Hepatocyte (in vitro differentiated cells): ENCODE results near the gene IRX4. TPM values are rescaled to one million over a fixed set of nuclear protein-coding genes. Genes with fewer than 3 reads are reported as not detected.

Source experiments
- DNase-seq: peaks from one replicate; pipeline ENCODE4 v3.0.0-alpha.2; 2016; ENCODE audit warnings: low spot score
- H2AFZ ChIP-seq: fragments of 200-600 bp; sonication (generic); 2 replicates; pipeline ENCODE4 v1.6.0; 2016; ENCODE audit warnings: antibody characterized with exemption, mild to moderate bottlenecking
- H3K27ac ChIP-seq: fragments of 200-600 bp; sonication (generic); 2 replicates; pipeline ENCODE4 v1.5.1; 2016; ENCODE audit warnings: mild to moderate bottlenecking
- H3K27me3 ChIP-seq: fragments of 200-600 bp; sonication (generic); 2 replicates; pipeline ENCODE4 v1.6.1; 2016
- H3K36me3 ChIP-seq: fragments of 200-600 bp; sonication (generic); replicated peaks from 2 replicates; pipeline ENCODE4 v1.5.1; 2016; ENCODE audit warnings: low read depth; ENCODE audit not compliant: insufficient read depth
- H3K4me1 ChIP-seq: fragments of 200-600 bp; sonication (generic); 2 replicates; pipeline ENCODE4 v1.5.1; 2016; ENCODE audit warnings: mild to moderate bottlenecking, moderate library complexity; ENCODE audit not compliant: insufficient read depth
- H3K4me2 ChIP-seq: fragments of 200-600 bp; sonication (generic); 2 replicates; pipeline ENCODE4 v1.6.0; 2016
- H3K4me3 ChIP-seq: fragments of 200-600 bp; sonication (generic); 2 replicates; pipeline ENCODE4 v1.5.1; 2016; ENCODE audit warnings: mild to moderate bottlenecking
- H3K79me2 ChIP-seq: fragments of 200-600 bp; sonication (generic); 2 replicates; pipeline ENCODE4 v1.6.0; 2017; ENCODE audit warnings: mild to moderate bottlenecking
- H3K9me2 ChIP-seq: fragments of 200-600 bp; sonication (generic); replicated peaks from 2 replicates; pipeline ENCODE4 v1.6.0; 2017; ENCODE audit warnings: mild to moderate bottlenecking; ENCODE audit not compliant: insufficient read depth
- H3K9me3 ChIP-seq: fragments of 200-600 bp; sonication (generic); 2 replicates; pipeline ENCODE4 v1.5.1; 2016; ENCODE audit warnings: low read depth, mild to moderate bottlenecking
- H4K20me1 ChIP-seq: fragments of 200-600 bp; sonication (generic); 2 replicates; pipeline ENCODE4 v1.6.0; 2016; ENCODE audit warnings: mild to moderate bottlenecking; ENCODE audit not compliant: insufficient read depth, poor library complexity, severe bottlenecking
- EZH2 ChIP-seq: fragments of 200-600 bp; sonication (generic); IDR thresholded peaks from 2 replicates; pipeline ENCODE4 v1.6.1; 2016; ENCODE audit warnings: antibody characterized with exemption, mild to moderate bottlenecking, borderline replicate concordance
- EZH2phosphoT487 ChIP-seq: fragments of 200-600 bp; sonication (generic); IDR thresholded peaks from one replicate; pipeline ENCODE4 v1.6.1; 2018; ENCODE audit warnings: antibody characterized with exemption, mild to moderate bottlenecking, low read depth, moderate library complexity; ENCODE audit not compliant: unreplicated experiment, severe bottlenecking
- WGBS: methylation state at CpG from one replicate; pipeline ENCODE4 v1.1.6; 2016; ENCODE audit warnings: low lambda C conversion rate; ENCODE audit errors: missing lambda C conversion rate; 5-methylcytosine and 5-hydroxymethylcytosine counted together
- polyA plus RNA-seq: library from polyadenylated mRNA; unstranded; fragments of >200 nt; fragmentation: Nextera tagmentation; extraction: Ambion mirVana; gene quantifications from 2 replicates; pipeline ENCODE4 v1.2.1, GENCODE V29; 2016
- total RNA-seq: library from RNA; depleted of rRNA; stranded (reverse); fragments of >200 nt; gene quantifications from 2 replicates; pipeline ENCODE4 v1.2.3, GENCODE V29; 2014
- TF ChIP-seq, protein P1 (sequence below): fragments of 200-600 bp; sonication (generic); IDR thresholded peaks from 2 replicates; pipeline ENCODE4 v1.5.1; 2016; ENCODE audit warnings: antibody characterized with exemption, mild to moderate bottlenecking; ENCODE audit not compliant: poor library complexity

IRX4 gene
- total and polyA plus RNA-seq, 2 experiments from 2014 or later, result not detected

DNA sequence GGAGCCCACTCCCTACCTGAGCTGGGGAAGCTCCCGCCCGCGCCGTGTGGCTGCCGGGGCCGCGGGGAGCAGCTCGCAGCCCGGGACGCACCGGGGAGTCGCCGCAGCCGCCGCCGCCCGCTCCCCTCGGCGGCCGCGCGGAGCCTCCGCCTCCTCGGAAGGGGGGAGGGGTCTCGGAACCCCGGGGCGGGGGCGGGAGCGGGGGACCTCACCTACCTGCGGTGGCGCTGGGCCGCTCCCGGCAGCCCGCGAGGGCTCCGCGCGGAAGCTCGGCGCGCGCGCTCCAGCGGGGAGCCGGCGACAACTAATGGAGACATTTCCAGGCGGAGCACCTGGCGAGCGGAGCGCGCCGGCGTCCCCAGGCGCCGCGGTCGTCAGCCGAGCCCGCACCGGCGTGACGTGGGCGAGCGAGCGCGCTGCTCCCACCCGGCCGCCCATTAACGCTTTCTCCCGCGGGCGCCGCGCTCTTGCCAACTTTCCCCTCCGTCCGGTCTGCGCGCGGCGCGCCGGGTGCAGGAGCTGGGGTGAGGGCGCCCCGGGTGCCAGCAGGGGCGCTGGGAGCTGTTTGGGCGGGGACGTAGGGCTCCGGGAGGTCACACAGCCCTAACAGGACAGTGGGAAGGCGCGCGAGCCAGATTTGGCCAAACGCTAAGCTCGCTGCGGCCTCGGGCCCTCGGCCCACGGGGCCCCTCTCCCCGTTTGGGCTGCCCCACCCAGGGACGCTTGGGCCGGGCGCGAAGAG, 4.3 kb upstream of the IRX4 start:
- Histone ChIP-seq H3K9me2 (no peaks in the 10 kb centered on the region), H2AFZ (no peak overlapping the region), H3K4me2 (peak overlapping the region; percentile 61), H3K4me1 (peaks cover 16% of the 10 kb centered on the region), H3K4me3 (no peak overlapping the region), H3K27ac (no peak overlapping the region), H3K27me3 (peaks cover 97% of the 10 kb centered on the region), H3K79me2 (no peaks in the 10 kb centered on the region), H3K9me3 (no peaks in the 10 kb centered on the region), H4K20me1 (peaks cover 2% of the 10 kb centered on the region), H3K36me3 (no peaks in the 10 kb centered on the region)
- WGBS, result under 1% methylated on average over 50 of the region's 102 CpGs
- no peak for DNase-seq
- peak; percentile 11 for TF ChIP-seq EZH2phosphoT487
- TF ChIP-seq, protein P1, sequence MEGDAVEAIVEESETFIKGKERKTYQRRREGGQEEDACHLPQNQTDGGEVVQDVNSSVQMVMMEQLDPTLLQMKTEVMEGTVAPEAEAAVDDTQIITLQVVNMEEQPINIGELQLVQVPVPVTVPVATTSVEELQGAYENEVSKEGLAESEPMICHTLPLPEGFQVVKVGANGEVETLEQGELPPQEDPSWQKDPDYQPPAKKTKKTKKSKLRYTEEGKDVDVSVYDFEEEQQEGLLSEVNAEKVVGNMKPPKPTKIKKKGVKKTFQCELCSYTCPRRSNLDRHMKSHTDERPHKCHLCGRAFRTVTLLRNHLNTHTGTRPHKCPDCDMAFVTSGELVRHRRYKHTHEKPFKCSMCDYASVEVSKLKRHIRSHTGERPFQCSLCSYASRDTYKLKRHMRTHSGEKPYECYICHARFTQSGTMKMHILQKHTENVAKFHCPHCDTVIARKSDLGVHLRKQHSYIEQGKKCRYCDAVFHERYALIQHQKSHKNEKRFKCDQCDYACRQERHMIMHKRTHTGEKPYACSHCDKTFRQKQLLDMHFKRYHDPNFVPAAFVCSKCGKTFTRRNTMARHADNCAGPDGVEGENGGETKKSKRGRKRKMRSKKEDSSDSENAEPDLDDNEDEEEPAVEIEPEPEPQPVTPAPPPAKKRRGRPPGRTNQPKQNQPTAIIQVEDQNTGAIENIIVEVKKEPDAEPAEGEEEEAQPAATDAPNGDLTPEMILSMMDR, result no peak

DNA sequence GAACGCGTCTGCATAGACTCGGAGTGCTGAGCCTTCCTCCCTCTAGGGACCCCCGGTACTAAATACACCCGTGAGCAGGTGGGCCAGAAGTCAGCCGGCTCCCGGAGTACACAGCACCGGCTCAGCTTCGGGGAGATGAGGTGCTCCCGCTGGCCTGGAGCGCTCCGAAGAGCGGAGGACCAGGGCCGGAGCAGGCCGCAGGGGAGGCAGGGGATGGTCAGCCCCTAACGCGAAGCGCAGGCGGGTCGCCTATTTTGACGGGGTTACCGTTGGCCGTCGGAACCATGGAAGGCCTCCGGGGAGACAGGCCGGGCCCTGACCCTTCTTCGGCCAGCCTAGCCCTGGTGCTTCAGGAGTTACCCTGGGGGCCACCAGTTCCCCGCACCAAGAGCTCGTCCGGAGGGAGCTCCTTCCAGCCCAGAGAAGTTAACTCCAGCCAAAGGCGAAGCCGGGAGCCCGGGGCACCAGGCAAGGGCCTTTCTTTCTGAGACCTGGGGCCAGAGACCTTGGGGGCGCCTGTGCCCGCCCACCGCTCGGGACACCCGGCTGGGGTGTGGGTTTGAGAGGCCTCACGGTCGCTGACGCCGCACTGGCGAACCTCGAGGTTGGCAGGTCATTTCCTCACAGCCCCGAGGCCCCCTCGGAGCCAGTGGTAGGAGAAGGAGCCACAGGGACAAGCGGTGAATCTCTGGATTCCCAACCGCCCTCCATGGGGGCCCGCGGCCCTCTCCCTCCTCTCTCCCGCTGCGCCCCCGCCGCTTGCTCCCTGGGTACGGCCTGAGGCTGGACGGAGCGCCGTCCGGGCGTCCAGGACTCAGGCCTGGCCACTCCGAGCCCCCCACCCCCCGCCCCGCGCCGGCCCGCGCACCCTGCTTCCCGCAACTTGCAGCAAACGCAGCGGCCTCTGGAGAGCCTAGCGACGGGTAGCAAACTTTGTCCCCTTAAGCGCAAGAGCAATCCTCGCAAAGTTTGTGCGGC, 3.4 kb upstream of the IRX4 start:
- peaks cover 16% of the 10 kb centered on the region for H3K4me1 ChIP-seq

DNA sequence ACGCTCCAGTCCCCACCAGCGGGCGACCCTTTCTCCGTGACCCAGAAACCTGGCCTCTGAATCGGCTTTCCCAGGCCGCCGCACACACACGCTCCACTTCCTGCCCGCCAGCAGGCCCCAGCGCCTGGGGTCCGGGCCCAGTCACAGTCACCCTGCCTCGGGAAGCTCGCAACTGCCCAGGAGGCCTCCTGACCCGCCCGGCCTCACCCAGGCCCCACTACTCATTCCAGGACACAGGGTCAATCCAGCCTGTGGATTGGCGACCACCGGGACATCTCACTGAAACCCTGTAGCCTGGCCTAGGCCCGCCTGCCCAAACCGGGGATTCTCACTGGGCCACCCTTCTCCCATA, 2.7 kb upstream of the IRX4 start:
- Histone ChIP-seq H3K36me3 (no peaks in the 10 kb centered on the region), H3K9me2 (no peaks in the 10 kb centered on the region), H2AFZ (no peak overlapping the region), H3K27me3 (peaks cover 95% of the 10 kb centered on the region), H3K9me3 (no peaks in the 10 kb centered on the region), H4K20me1 (peaks cover 2% of the 10 kb centered on the region), H3K4me1 (peaks cover 16% of the 10 kb centered on the region), H3K4me3 (no peak overlapping the region), H3K27ac (no peak overlapping the region), H3K4me2 (no peak overlapping the region), H3K79me2 (no peaks in the 10 kb centered on the region)
- WGBS, result 13% methylated on average over 18 of the region's 19 CpGs
- TF ChIP-seq EZH2 (no peak), EZH2phosphoT487 (no peak)
- TF ChIP-seq, protein P1, result no peak
- no peak for DNase-seq

More for the DNA sequence above, 3.4 kb upstream of the IRX4 start:
- H4K20me1 ChIP-seq, result peaks cover 2% of the 10 kb centered on the region
- TF ChIP-seq, protein P1, result no peak
- TF ChIP-seq EZH2 (peak; percentile 54), EZH2phosphoT487 (peak; percentile 44)
- no peaks in the 10 kb centered on the region for H3K9me3 ChIP-seq
- H3K4me2 ChIP-seq, result peak overlapping the region; percentile 61
- H3K9me2 ChIP-seq, result no peaks in the 10 kb centered on the region
- H3K36me3 ChIP-seq, result no peaks in the 10 kb centered on the region
- no peak for DNase-seq
- WGBS, result 6% methylated on average over 49 of the region's 75 CpGs
- no peak overlapping the region for H3K4me3 ChIP-seq
- no peaks in the 10 kb centered on the region for H3K79me2 ChIP-seq
- H3K27ac ChIP-seq, result no peak overlapping the region
- peaks cover 97% of the 10 kb centered on the region for H3K27me3 ChIP-seq
- no peak overlapping the region for H2AFZ ChIP-seq
